ENCODE data around the gene TSEN2. TPM values are rescaled to one million over a fixed set of nuclear protein-coding genes. Genes with fewer than 3 reads are reported as not detected.

The TSEN2 gene
- total RNA-seq, 4 donors from 2014 or later = 20.9 to 47.6 (median 30.1) TPM

GRCh38 chr3:12574661-12575060, 90.4 kb downstream of the TSEN2 start:
- WGBS, 2 donors (ENCODE audit: low coverage in 1 of 2) = 61% methylated on average over 7 of the region's 7 CpGs; no CpG with 5 or more reads in 1 of the 2 donors
- Histone ChIP-seq H3K36me3 (peaks cover 0 to 67% (median 29%) of the 10 kb centered on the region in 4 donors), H3K27ac (no peak overlapping the region), H3K4me3 (no peak overlapping the region), H3K4me1 (peaks cover 0 to 7% (median 4%) of the 10 kb centered on the region in 4 donors), H3K9me3 (no peaks in the 10 kb centered on the region), H3K27me3 (no peaks in the 10 kb centered on the region)
- in situ Hi-C loops (cut with MboI; ENCODE audit: low pct_ligation_motif_present in 1 of 4, low pct_unique_long_range_greater_than_20kb in 1 of 4, low sequenced_read_pairs in 3 of 4) = loop anchor here in 1 of 4 donors (25.0 kb wide), 1 partner anchor 138 kb away; no protein-coding TSS in a partner anchor
- TF ChIP-seq CTCF (IDR thresholded peaks at IDR 0.05) = no peak
- TF ChIP-seq POLR2A (IDR thresholded peaks at IDR 0.05) = no peak
- no peak for TF ChIP-seq EP300 (IDR thresholded peaks at IDR 0.05; ENCODE audit: low read depth)
- intact Hi-C loops (cut with DNase I; ENCODE audit: low total_unique reads) = no loop called here
- no peak for DNase-seq

- no peak for TF ChIP-seq POLR2AphosphoS5 (IDR thresholded peaks at IDR 0.05)
- TF ChIP-seq POLR2A (IDR thresholded peaks at IDR 0.05) = no peak
- no peak for TF ChIP-seq CTCF (IDR thresholded peaks at IDR 0.05)
- no peak for TF ChIP-seq EP300 (IDR thresholded peaks at IDR 0.05; ENCODE audit: low read depth)
- H3K4me3 ChIP-seq = no peak overlapping the region
- in situ Hi-C loops (cut with MboI; ENCODE audit: low pct_ligation_motif_present in 1 of 4, low pct_unique_long_range_greater_than_20kb in 1 of 4, low sequenced_read_pairs in 3 of 4) (no loop called here), intact Hi-C loops (cut with DNase I; ENCODE audit: low total_unique reads) (no loop called here)
- peaks cover 0 to 51% (median 25%) of the 10 kb centered on the region in 4 donors for H3K36me3 ChIP-seq
- WGBS, 2 donors (ENCODE audit: low coverage in 1 of 2) = 69 to 98% methylated on average over 3 to 5 of the region's 5 CpGs
- no peaks in the 10 kb centered on the region for H3K9me3 ChIP-seq
- no peaks in the 10 kb centered on the region for H3K27me3 ChIP-seq
- DNase-seq = no peak
- no peak overlapping the region for H3K27ac ChIP-seq
- H3K4me1 ChIP-seq = peaks cover 0 to 7% (median 5%) of the 10 kb centered on the region in 4 donors
Measured at GRCh38 chr3:12577379-12577778, 93.1 kb downstream of the TSEN2 start.

- no peaks in the 10 kb centered on the region for H3K9me3 ChIP-seq
- no peak overlapping the region for H3K27ac ChIP-seq
- 81 to 86% methylated on average over 2 of the region's 2 CpGs for WGBS, 2 donors (ENCODE audit: low coverage in 1 of 2)
- H3K36me3 ChIP-seq = peaks cover 0 to 54% (median 22%) of the 10 kb centered on the region in 4 donors
- intact Hi-C loops (cut with DNase I; ENCODE audit: low total_unique reads) = no loop called here
- H3K4me3 ChIP-seq = no peak overlapping the region
- DNase-seq = no peak
- peaks cover 0 to 7% (median 5%) of the 10 kb centered on the region in 4 donors for H3K4me1 ChIP-seq
- in situ Hi-C loops (cut with MboI; ENCODE audit: low pct_ligation_motif_present in 1 of 4, low pct_unique_long_range_greater_than_20kb in 1 of 4, low sequenced_read_pairs in 3 of 4) = no loop called here
- TF ChIP-seq EP300 (IDR thresholded peaks at IDR 0.05; ENCODE audit: low read depth) = no peak
- no peak for TF ChIP-seq POLR2A (IDR thresholded peaks at IDR 0.05)
- no peak for TF ChIP-seq POLR2AphosphoS5 (IDR thresholded peaks at IDR 0.05)
- TF ChIP-seq CTCF (IDR thresholded peaks at IDR 0.05) = no peak
- no peaks in the 10 kb centered on the region for H3K27me3 ChIP-seq
Measured at GRCh38 chr3:12578742-12579141, 94.5 kb downstream of the TSEN2 start.

GRCh38 chr3:12579456-12579855, 95.2 kb downstream of the TSEN2 start:
- Histone ChIP-seq H3K27ac (no peak overlapping the region), H3K4me1 (peaks cover 0 to 7% (median 5%) of the 10 kb centered on the region in 4 donors), H3K9me3 (no peaks in the 10 kb centered on the region), H3K4me3 (no peak overlapping the region), H3K27me3 (no peaks in the 10 kb centered on the region), H3K36me3 (peaks cover 0 to 54% (median 22%) of the 10 kb centered on the region in 4 donors)
- WGBS, 2 donors (ENCODE audit: low coverage in 1 of 2) = 81 to 88% methylated on average over 2 to 3 of the region's 3 CpGs
- intact Hi-C loops (cut with DNase I; ENCODE audit: low total_unique reads) = no loop called here
- TF ChIP-seq EP300 (IDR thresholded peaks at IDR 0.05; ENCODE audit: low read depth) = no peak
- TF ChIP-seq CTCF (IDR thresholded peaks at IDR 0.05) = no peak
- no peak for TF ChIP-seq POLR2A (IDR thresholded peaks at IDR 0.05)
- no peak for TF ChIP-seq POLR2AphosphoS5 (IDR thresholded peaks at IDR 0.05)
- in situ Hi-C loops (cut with MboI; ENCODE audit: low pct_ligation_motif_present in 1 of 4, low pct_unique_long_range_greater_than_20kb in 1 of 4, low sequenced_read_pairs in 3 of 4) = no loop called here
- no peak for DNase-seq

All from transverse colon (tissue), 4 donors.